HepG2 (cell line): Measurements from ENCODE around the gene RPS4Y1. TPM values are rescaled to one million over a fixed set of nuclear protein-coding genes. Genes with fewer than 3 reads are reported as not detected.

Experiments used
- ATAC-seq: fragments of 200-7000 bp; cut with Tn5 transposase; 3 replicates; pipeline ENCODE4 v1.9.1; 2020; ENCODE audit warnings: mild to moderate bottlenecking, moderate library complexity
- BruUV-seq: library from RNA; stranded (reverse); fragments of 400-500 nt; replicated peaks from 2 replicates; lab custom pipeline; 2021; lab: Mats Ljungman, UMichigan
- CTCF ChIA-PET: fragments of 300-600 bp; formaldehyde crosslinking; extraction: SDS; loops from one replicate; lab custom pipeline; 2021; ENCODE audit warnings: low total read pairs, inconsistent platforms, low intra/inter-chr PET ratio; lab: Yijun Ruan, JAX
- POLR2A ChIA-PET: fragments of 350-600 bp; sonication (Branson Sonifier 250); formaldehyde crosslinking; loops from one replicate; lab custom pipeline; 2020; ENCODE audit warnings: antibody characterized with exemption, inconsistent platforms; lab: Yijun Ruan, JAX
- DNase-seq: peaks from one replicate; pipeline ENCODE4 v3.0.0-alpha.2; 2015; ENCODE audit warnings: low spot score
- FAIRE-seq: peaks from 3 replicates; lab custom pipeline; 2011; peaks lifted over from hg19 to GRCh38; lab: Jason Lieb, UNC
- H2AFZ ChIP-seq: one replicate; pipeline ENCODE4 v1.6.1; 2011; ENCODE audit warnings: low read length, inconsistent platforms
- H3K27ac ChIP-seq: fragments of 300-600 bp; 3 replicates; pipeline ENCODE4 v1.8.0; 2011; ENCODE audit warnings: mixed run types, mild to moderate bottlenecking, mixed read lengths, low read length, inconsistent platforms; ENCODE audit not compliant: insufficient read depth; ENCODE audit errors: extremely low read length
- H3K27me3 ChIP-seq, 2 experiments: fragments of 200-600 bp in 1 of 2; 2 replicates in 1 of 2; 3 replicates in 1 of 2; pipeline versions ENCODE4 v1.6.0 to v1.8.0; 2011; ENCODE audit warnings: low read length in 2 of 2, mild to moderate bottlenecking in 2 of 2, moderate library complexity in 2 of 2, inconsistent platforms in 1 of 2; ENCODE audit not compliant: insufficient read depth in 2 of 2, control insufficient read depth in 1 of 2
- H3K36me3 ChIP-seq, 2 experiments: fragments of 200-600 bp in 1 of 2; replicated peaks in 1 of 2; 2 replicates in 1 of 2; 3 replicates in 1 of 2; pipeline versions ENCODE4 v1.5.1 to v1.8.0; 2011; ENCODE audit warnings: low read length in 2 of 2, inconsistent platforms in 1 of 2; ENCODE audit not compliant: insufficient read depth in 2 of 2, control insufficient read depth in 1 of 2
- H3K4me1 ChIP-seq: 2 replicates; pipeline ENCODE4 v1.5.1; 2012; ENCODE audit warnings: low read length, inconsistent platforms; ENCODE audit not compliant: insufficient read depth
- H3K4me2 ChIP-seq: 2 replicates; pipeline ENCODE4 v1.6.0; 2011; ENCODE audit warnings: low read depth, low read length, inconsistent platforms
- H3K4me3 ChIP-seq, 3 experiments: fragments of 200-600 bp in 1 of 3; sonication (generic), shearing (Covaris generic) in 1 of 3; replicated peaks in 1 of 3; 2 replicates each; pipeline ENCODE4 v1.5.1; 2011 to 2016; ENCODE audit warnings: low read length in 3 of 3, inconsistent platforms in 2 of 3, low read depth in 2 of 3, mild to moderate bottlenecking in 2 of 3, control low read depth in 1 of 3, mixed read lengths in 1 of 3; ENCODE audit not compliant: insufficient read depth in 1 of 3
- H3K79me2 ChIP-seq: one replicate; pipeline ENCODE4 v1.6.1; 2011; ENCODE audit warnings: low read length, inconsistent platforms; ENCODE audit not compliant: insufficient read depth
- H3K9ac ChIP-seq: 2 replicates; pipeline ENCODE4 v1.6.0; 2011; ENCODE audit warnings: mild to moderate bottlenecking, low read depth, low read length, inconsistent platforms; ENCODE audit not compliant: insufficient read depth
- H3K9me3 ChIP-seq: 2 replicates; pipeline ENCODE4 v1.5.1; 2012; ENCODE audit warnings: mild to moderate bottlenecking, low read length
- H4K20me1 ChIP-seq: 2 replicates; pipeline ENCODE4 v1.6.0; 2011; ENCODE audit warnings: inconsistent platforms, mild to moderate bottlenecking, low read length, moderate library complexity; ENCODE audit not compliant: insufficient read depth
- EEA1 ChIP-seq: sonication (generic); formaldehyde crosslinking; IDR thresholded peaks from 2 replicates; pipeline ENCODE4 v1.5.1; 2020; ENCODE audit warnings: mild to moderate bottlenecking, missing genetic modification reagents, borderline replicate concordance
- GABPA ChIP-seq, 2 experiments: IDR thresholded peaks; 2 replicates each; pipeline ENCODE4 v1.6.1; 2011 to 2016; ENCODE audit warnings: low read depth in 2 of 2, low read length in 1 of 2, missing biosample characterization in 1 of 2, missing genetic modification characterization in 1 of 2
- KAT7 ChIP-seq: IDR thresholded peaks from 2 replicates; pipeline ENCODE4 v1.6.1; 2018; ENCODE audit warnings: borderline replicate concordance, missing compliant biosample characterization
- MIER3 ChIP-seq: IDR thresholded peaks from 2 replicates; pipeline ENCODE4 v1.6.1; 2016; ENCODE audit warnings: missing compliant biosample characterization, borderline replicate concordance
- MXD4 ChIP-seq: IDR thresholded peaks from 2 replicates; pipeline ENCODE4 v1.6.1; 2016; ENCODE audit warnings: mild to moderate bottlenecking, missing biosample characterization, missing genetic modification reagents
- NFKB2 ChIP-seq: sonication (generic); formaldehyde crosslinking; IDR thresholded peaks from 2 replicates; pipeline ENCODE4 v1.4.0; 2020; ENCODE audit warnings: missing genetic modification reagents, borderline replicate concordance
- NONO ChIP-seq, 2 experiments: fragments of 450-650 bp in 1 of 2; sonication (generic) in 1 of 2; formaldehyde crosslinking in 1 of 2; IDR thresholded peaks in 1 of 2; conservative IDR thresholded peaks in 1 of 2; 2 replicates each; pipeline versions ENCODE4 v1.6.1 to v1.8.0; 2017 to 2022; ENCODE audit warnings: mild to moderate bottlenecking in 1 of 2, missing genetic modification reagents in 1 of 2, moderate library complexity in 1 of 2
- SAP130 ChIP-seq: IDR thresholded peaks from 2 replicates; pipeline ENCODE4 v1.6.1; 2016; ENCODE audit warnings: low read depth
- SMAD9 ChIP-seq: sonication (generic); formaldehyde crosslinking; IDR thresholded peaks from 2 replicates; pipeline ENCODE4 v1.5.1; 2020; ENCODE audit warnings: mild to moderate bottlenecking, missing genetic modification reagents
- SMARCE1 ChIP-seq: fragments of 450-650 bp; IDR thresholded peaks from 2 replicates; pipeline ENCODE4 v1.6.1; 2017; ENCODE audit warnings: borderline replicate concordance
- SP2 ChIP-seq: sonication (generic); formaldehyde crosslinking; IDR thresholded peaks from 2 replicates; pipeline ENCODE4 v1.5.1; 2020; ENCODE audit warnings: mild to moderate bottlenecking, missing genetic modification reagents
- ZNF235 ChIP-seq: sonication (generic); formaldehyde crosslinking; IDR thresholded peaks from 2 replicates; pipeline ENCODE4 v1.8.1; 2023; ENCODE audit warnings: mild to moderate bottlenecking, missing genetic modification reagents, borderline replicate concordance
- ZNF253 ChIP-seq: sonication (generic); formaldehyde crosslinking; IDR thresholded peaks from 2 replicates; pipeline ENCODE4 v1.8.0; 2022; ENCODE audit warnings: mild to moderate bottlenecking, missing genetic modification reagents, borderline replicate concordance
- ZNF574 ChIP-seq: sonication (generic); formaldehyde crosslinking; IDR thresholded peaks from 2 replicates; pipeline ENCODE4 v1.4.0; 2020; ENCODE audit warnings: missing genetic modification reagents
- ZNF687 ChIP-seq: sonication (generic); formaldehyde crosslinking; IDR thresholded peaks from 2 replicates; pipeline ENCODE4 v1.5.1; 2020; ENCODE audit warnings: mild to moderate bottlenecking, missing genetic modification reagents, moderate library complexity
- ZNF766 ChIP-seq: sonication (generic); formaldehyde crosslinking; IDR thresholded peaks from 2 replicates; pipeline ENCODE4 v1.5.0; 2020; ENCODE audit warnings: missing genetic modification reagents, borderline replicate concordance
- ZSCAN21 ChIP-seq: sonication (generic); formaldehyde crosslinking; IDR thresholded peaks from 2 replicates; pipeline ENCODE4 v1.8.0; 2022; ENCODE audit warnings: mild to moderate bottlenecking, missing genetic modification reagents, moderate library complexity, borderline replicate concordance
- ZSCAN29 ChIP-seq: sonication (generic); formaldehyde crosslinking; conservative IDR thresholded peaks from 2 replicates; pipeline ENCODE4 v1.4.0; 2020; ENCODE audit warnings: mild to moderate bottlenecking, missing genetic modification reagents
- WGBS: methylation state at CpG from one replicate; pipeline ENCODE4 v1.1.6; 2017; ENCODE audit warnings: low lambda C conversion rate; 5-methylcytosine and 5-hydroxymethylcytosine counted together
- in situ Hi-C: cut with HindIII; loops from 2 replicates; pipeline ENCODE4 v1.10.0; 2017; ENCODE audit warnings: low pct_unique_long_range_greater_than_20kb; ENCODE audit not compliant: extremely low pct_ligation_motif_present
- intact Hi-C: fragments of 100-400 bp; cut with micrococcal nuclease; formaldehyde crosslinking; loops from one replicate; pipeline ENCODE4 v1.10.0; 2022; ENCODE audit not compliant: unreplicated experiment
- polyA plus RNA-seq, 8 experiments: library from polyadenylated mRNA; depleted of rRNA in 3 of 8; stranded (reverse) in 7 of 8; unstranded in 1 of 8; fragments of >200 nt; fragmentation: Illumina TruSeq in 4 of 8; extraction: Trizol in 4 of 8; gene quantifications; 2 replicates each; pipeline versions ENCODE4 v1.2.1 to v1.2.3, GENCODE V29; 2011 to 2016; ENCODE audit warnings: low read depth in 4 of 8, missing spikeins in 1 of 8, mixed read lengths in 1 of 8; ENCODE audit not compliant: insufficient read depth in 1 of 8
- total RNA-seq, 5 experiments: library from RNA; depleted of rRNA; stranded (reverse); fragments of >200 nt; fragmentation: Illumina TruSeq; extraction: Trizol; gene quantifications; 2 replicates each; pipeline ENCODE4 v1.2.3, GENCODE V29; 2016; ENCODE audit warnings: low read depth in 1 of 5

Gene RPS4Y1
- total and polyA plus RNA-seq, 2 of the 13 experiments (the other 11 are each of a cell fraction or from before 2014, with no cell fraction given): 461 to 1,080 TPM

- H3K27ac ChIP-seq: no peak overlapping the region
- no peak for ATAC-seq
- H3K4me1 ChIP-seq: peaks cover 32% of the 10 kb centered on the region
- H2AFZ ChIP-seq: no peak overlapping the region
- H3K27me3 ChIP-seq: no peaks in the 10 kb centered on the region
- no peak overlapping the region for H3K9ac ChIP-seq
- CTCF ChIA-PET: no interaction called here
- no peaks in the 10 kb centered on the region for H3K36me3 ChIP-seq
- POLR2A ChIA-PET: no interaction called here
- FAIRE-seq: no peak
- no peak for DNase-seq
- no TSS peak for BruUV-seq
- 17% methylated on average over 3 of the region's 3 CpGs for WGBS
- H3K9me3 ChIP-seq: no peaks in the 10 kb centered on the region
- H3K4me2 ChIP-seq: 0 out of 2 replicates have a peak overlapping the region, but pooled peaks have one; percentile 18
- no peaks in the 10 kb centered on the region for H3K79me2 ChIP-seq
- in situ Hi-C loops: no loop called here
- no peak overlapping the region for H3K4me3 ChIP-seq
- no peaks in the 10 kb centered on the region for H4K20me1 ChIP-seq
- intact Hi-C loops: no loop called here
- no peak for TF ChIP-seq SP2
- TF ChIP-seq MXD4 (CRISPR knock-in tag): no peak
- no peak for TF ChIP-seq GABPA (IDR thresholded peaks at IDR 0.05; ENCODE audit: low read depth, low read length)
- TF ChIP-seq GABPA (CRISPR knock-in tag; IDR thresholded peaks at IDR 0.05; ENCODE audit: low read depth): no peak
- no peak for TF ChIP-seq ZNF253 (CRISPR knock-in tag)
- TF ChIP-seq NONO (IDR thresholded peaks at IDR 0.05): no peak
- no peak for TF ChIP-seq NONO (CRISPR knock-in tag; conservative IDR thresholded peaks at IDR 0.05)
- TF ChIP-seq ZSCAN29 (CRISPR knock-in tag): no peak
- no peak for TF ChIP-seq SAP130 (CRISPR knock-in tag)
- TF ChIP-seq ZNF574 (CRISPR knock-in tag): no peak
- TF ChIP-seq ZSCAN21 (CRISPR knock-in tag): no peak
- TF ChIP-seq ZNF766 (CRISPR knock-in tag): no peak
- no peak for TF ChIP-seq SMAD9 (CRISPR knock-in tag)
- TF ChIP-seq NFKB2 (CRISPR knock-in tag): no peak
- no peak for TF ChIP-seq SMARCE1
- TF ChIP-seq KAT7: no peak
- no peak for TF ChIP-seq EEA1 (CRISPR knock-in tag)
- no peak for TF ChIP-seq ZNF235 (CRISPR knock-in tag)
- TF ChIP-seq ZNF687: no peak
- TF ChIP-seq MIER3: no peak
These were observed 46.6 kb downstream of the RPS4Y1 start for GRCh38 chrY:2887955-2888354.
